NCI-H2196 (cell line): Measurements from ENCODE around the gene LRP3.
A peak's percentile ranks its signal among the peaks of the same experiment; 100 is the strongest.
"Not testable (repeated sequence)": the region's sequence is repeated elsewhere in the genome, so short reads cannot be mapped to it uniquely, and the experiment has no call there.

Source experiments
- DNase-seq: peaks from one replicate; lab custom pipeline; 2025; ENCODE audit not compliant: unreplicated experiment; lab: John Stamatoyannopoulos, UW

LRP3 gene, protein sequence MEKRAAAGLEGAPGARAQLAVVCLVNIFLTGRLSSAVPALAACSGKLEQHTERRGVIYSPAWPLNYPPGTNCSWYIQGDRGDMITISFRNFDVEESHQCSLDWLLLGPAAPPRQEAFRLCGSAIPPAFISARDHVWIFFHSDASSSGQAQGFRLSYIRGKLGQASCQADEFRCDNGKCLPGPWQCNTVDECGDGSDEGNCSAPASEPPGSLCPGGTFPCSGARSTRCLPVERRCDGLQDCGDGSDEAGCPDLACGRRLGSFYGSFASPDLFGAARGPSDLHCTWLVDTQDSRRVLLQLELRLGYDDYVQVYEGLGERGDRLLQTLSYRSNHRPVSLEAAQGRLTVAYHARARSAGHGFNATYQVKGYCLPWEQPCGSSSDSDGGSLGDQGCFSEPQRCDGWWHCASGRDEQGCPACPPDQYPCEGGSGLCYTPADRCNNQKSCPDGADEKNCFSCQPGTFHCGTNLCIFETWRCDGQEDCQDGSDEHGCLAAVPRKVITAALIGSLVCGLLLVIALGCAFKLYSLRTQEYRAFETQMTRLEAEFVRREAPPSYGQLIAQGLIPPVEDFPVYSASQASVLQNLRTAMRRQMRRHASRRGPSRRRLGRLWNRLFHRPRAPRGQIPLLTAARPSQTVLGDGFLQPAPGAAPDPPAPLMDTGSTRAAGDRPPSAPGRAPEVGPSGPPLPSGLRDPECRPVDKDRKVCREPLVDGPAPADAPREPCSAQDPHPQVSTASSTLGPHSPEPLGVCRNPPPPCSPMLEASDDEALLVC

DNA sequence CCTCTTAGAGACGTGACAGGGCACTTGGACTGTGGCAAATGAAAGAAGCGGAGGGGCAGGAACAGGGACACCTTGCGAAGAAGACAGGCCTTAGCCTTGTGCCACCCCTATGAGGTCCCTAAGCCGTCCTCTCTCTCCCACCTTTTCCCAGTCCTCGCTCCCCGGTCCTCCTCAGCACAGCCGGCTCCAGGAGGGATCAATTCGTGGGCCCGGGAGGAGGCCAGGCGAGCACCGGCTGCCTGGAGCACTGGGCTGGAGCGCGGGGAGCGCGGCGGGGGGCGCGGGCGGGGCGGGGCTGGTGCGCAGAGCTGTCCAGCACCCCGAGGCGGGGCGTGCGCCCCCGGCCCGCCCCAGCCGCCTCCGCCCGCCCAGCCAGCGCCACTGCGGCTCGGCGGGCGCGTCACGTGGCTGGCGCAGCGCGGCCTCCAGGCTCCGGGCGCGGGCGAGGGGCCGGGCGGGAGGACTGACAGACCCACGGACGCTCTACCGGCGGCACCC lies at the start of gene LRP3:
LRP3 (plus strand) TSS at position 466 of the 498 bp plus-strand sequence. CDS start 456 bp downstream, outside the sequence.
- peak; percentile 44 for DNase-seq

DNA sequence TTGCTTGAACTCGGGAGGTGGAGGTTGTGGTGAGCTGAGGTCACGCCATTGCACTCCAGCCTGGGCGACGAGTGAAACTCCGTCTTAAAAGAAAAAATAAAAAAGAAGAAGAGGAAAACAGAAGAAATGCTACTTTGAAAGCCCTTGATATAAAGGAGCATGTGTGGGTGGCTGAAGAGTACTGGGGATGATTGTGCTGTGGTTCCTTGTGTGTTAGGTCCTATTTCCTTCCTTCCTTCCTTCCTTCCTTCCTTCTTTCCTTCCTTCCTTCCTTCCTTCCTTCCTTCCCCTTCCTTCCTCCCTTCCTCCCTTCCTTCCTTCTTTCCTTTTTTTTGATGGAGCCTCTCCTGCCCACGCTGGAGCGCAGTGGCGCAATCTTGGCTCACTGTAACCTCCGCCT lies 47.9 kb upstream of the LRP3 start:
- DNase-seq = no peak

DNA sequence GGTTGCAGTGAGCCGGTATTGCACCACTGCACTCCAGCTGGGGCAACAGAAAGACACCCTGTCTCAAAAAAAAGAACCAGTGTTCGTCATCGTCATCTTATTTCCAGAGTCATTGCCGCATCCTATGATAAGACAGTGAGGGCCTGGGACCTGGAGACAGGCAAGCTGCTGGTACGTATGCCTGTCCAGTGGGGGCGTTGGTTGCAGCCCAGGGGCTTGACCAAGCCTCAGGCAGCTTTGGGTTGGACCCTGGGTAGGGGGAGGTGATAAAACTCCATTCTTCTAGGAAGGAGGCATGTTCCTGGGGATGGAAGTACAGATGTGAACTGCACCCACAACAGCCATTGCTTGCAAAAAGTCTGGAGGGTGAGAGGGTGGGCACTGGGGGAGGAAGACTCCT lies 46.6 kb upstream of the LRP3 start:
- no peak for DNase-seq

DNA sequence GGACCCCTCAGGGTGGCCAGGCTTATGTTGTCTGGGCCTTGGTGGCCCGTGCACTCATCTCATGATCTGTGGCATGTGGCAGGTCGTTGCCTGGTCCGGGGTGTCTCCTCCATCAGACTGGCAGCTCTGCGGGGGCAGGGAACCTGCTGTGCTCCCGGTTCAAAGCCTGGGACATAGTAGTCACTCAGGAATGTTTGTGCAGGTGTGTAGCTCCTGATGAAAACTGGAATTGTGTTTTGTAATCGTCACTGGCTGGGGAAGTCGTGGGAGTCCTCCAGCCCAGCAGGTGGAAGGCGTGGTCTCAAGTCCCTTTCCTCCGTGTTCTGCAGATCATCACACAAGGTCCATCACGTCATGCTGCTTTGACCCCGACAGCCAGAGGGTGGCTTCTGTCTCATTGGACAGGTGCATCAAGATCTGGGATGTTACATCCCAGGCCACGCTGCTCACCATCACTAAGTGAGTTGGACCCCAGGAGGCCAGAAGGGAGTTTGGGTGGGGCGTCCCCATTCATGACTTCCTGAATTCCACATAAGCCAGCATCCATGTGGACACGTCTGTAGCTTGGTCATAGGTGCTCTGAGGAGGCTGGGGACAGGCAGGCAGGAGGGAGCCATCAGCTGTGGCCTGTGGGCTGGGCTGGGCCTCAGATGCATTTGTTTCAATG lies 43.1 kb upstream of the LRP3 start:
- no peak for DNase-seq

DNA sequence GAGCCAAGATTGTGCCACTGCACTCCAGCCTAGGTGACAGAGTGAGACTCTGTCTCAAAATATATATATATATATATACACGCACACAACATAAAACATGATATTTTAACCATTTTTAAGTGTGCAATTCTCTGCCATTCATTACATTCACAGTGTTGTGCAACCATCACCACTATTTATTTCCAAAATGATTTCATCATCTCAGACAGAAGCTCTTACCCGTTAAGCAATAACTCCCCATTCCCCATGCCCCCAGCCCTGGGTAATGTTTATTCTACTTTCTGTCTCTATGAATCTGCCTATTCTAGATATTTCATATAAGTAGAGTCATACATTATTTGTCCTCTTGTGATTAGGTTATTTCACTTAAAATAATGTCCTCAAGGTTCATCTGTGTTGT lies 42.0 kb upstream of the LRP3 start:
- no peak for DNase-seq

DNA sequence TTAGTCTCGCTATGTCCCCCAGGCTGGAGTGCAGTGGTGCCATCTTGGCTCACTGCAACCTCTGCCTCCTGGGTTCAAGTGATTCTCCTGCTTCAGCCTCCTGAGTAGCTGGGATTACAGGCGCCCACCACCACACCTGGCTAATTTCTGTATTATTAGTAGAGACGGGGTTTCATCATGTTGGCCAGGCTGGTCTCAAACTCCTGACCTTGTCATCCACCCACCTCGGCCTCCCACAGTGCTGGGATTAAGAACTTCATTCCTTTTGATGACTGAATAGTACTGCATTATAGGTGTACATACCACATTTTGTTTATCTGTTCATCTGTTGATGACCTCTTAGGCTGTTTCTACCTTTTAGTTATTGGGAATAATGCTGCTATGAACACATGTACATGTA lies 41.5 kb upstream of the LRP3 start:
- DNase-seq = not testable (repeated sequence)

DNA sequence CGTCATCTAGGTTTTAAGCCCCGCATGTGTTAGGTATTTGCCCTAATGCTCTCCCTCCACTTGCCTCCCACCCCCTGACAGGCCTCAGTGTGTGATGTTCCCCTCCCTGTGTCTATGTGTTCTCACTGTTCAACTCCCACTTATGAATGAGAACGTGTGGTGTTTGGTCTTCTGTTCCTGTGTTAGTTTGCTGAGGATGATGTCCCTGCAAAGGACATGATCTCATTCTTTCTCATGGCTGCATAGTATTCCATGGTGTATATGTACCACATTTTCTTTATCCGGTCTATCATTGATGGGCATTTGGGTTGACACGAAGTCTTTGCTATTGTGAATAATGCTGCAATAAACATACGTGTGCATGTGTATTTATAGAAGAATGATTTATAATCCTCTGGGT lies 39.8 kb upstream of the LRP3 start:
- DNase-seq = not testable (repeated sequence)

DNA sequence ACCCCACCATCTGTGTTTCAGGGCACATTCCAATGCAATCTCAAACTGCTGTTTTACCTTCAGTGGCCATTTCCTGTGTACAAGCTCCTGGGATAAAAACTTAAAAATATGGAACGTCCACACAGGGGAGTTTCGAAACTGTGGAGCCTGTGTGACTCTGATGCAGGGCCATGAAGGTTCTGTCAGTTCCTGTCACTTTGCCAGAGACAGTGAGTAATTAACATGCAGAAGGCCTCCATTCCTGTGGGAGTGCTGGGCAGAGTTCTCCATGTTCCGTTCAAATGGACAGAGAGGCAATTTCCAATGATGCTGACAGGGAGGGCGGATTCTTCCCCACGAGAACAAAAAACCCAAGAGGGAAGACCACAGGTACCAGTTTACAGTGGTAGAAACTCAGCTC lies 37.8 kb upstream of the LRP3 start:
- no peak for DNase-seq

DNA sequence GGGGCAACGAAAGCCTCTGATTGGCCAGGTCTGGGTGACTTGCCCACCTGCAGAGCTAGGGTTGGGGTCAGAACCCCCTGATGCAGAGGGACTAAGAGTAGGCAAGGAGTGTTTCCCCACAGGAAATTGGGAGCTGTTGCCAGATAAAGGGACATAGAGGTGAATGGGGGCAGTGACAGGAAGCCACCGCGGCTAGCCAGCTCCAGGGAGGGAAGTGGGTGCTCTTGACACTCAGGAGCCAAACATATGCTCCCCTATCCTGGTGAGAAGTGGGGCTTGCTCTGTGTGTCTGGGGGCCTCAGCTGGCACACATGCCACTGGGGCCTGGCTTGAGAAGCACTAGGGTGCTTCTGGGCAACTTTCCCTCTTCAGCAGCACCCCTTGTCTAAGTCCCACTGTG lies 36.2 kb upstream of the LRP3 start:
- DNase-seq = no peak

DNA sequence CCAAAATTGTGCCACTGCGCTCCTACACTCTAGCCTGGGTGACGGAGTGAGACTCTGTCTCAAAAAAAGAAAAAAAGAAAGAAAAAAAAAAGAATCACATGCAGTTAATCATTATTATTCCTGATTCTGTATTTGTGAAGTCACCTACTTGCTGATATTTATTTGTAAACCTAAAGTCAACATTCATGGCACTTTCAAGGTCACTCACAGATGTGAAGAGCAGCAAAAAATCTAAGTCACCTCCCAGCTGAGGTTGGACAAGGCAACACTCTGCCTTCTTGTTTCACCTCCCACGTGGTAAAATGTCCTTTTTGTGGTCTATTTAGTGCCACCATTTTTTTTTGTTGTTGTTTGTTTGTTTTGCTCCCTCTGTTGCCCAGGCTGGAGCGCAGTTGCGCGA lies 35.8 kb upstream of the LRP3 start:
- no peak for DNase-seq

DNA sequence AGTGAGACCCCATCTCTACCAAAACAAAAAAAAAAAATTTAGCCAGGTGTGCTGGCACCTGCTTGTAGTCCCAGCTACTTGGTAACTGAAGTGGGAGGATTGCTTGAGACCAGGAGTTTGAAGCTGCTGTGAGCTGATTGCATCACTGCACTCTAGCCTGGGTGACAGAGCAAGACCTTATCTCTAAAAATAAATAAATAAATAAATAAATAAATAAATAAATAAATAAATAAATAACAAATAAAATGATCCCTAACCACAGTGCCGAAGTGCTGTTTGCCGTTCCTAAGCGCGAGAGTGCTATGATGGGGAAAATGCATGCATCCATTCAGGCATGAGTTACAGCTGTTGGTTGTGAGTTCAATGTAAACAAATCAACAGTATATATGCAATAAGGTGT lies 35.0 kb upstream of the LRP3 start:
- no peak for DNase-seq

DNA sequence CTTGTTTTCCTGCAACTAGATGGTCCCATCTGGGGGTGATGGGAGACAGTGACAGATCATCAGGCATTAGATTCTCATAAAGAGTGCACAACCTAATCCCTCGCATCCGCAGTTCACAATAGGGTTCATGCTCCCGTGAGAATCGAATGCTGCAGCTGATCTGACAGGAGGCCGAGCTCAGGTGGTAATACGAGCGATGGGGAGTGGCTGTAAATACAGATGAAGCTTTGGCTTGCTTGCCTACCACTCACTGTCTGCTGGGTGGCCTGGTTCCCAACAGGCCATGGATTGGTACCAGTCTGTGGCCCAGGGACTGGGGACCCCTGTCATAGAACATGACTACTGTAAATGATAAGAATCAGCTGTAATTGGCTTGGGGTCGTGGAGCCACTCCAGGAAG lies 34.2 kb upstream of the LRP3 start:
- no peak for DNase-seq

DNA sequence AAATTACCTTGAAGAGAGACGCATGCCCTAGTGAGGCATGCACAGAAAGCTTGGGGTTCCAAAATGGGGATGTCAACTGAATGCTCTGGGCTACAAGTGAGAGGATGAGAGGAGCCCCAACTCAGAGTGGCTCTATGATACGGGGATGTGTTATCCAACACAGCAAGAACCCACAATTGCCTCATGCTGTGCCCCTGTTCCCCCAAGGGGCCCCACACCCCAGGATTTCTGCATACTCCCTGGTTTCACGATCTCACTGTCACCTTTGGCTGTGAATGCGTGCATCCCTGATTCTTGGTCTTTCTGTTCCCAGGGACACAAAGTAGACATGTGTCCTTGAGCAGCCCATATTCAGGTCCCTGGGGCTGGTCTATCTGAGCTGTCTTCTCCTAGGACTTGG lies 32.9 kb upstream of the LRP3 start:
- DNase-seq = no peak

DNA sequence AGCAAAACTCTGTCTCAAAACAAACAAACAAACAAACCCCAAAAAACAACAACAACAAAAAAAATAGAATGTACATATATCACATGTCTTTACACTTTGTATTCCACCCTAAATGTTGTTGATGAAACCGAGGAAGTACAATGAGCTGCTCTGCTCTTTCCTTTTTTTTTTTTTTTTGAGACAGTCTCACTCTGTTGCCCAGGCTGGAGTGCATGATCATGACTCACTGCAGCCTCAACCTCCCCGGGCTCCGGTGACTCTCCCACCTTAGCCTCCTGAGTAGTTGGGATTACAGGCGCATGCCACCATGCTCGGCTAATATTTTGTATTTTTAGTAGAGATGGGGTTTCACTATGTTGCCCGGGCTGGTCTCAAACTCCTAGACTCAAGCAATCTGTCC lies 30.6 kb upstream of the LRP3 start:
- no peak for DNase-seq

DNA sequence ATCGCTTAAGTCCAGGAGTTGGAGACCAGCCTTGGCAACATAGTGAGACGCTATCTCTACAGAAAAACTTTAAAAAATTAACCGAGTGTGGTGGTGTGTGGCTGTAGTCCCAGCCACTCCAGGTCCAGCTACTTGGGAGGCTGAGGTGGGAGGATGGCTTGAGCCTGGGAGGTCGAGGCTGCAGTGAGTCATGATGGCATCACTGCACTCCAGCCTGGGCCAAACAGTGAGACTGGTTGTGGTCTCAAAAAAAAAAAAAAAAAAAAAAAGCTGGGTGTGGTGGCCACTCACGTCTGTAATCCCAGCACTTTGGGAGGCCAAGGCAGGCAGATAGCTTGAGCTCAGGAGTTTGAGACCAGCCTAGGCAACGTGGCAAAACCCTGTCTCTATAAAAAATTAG lies 28.1 kb upstream of the LRP3 start:
- not testable (repeated sequence) for DNase-seq

DNA sequence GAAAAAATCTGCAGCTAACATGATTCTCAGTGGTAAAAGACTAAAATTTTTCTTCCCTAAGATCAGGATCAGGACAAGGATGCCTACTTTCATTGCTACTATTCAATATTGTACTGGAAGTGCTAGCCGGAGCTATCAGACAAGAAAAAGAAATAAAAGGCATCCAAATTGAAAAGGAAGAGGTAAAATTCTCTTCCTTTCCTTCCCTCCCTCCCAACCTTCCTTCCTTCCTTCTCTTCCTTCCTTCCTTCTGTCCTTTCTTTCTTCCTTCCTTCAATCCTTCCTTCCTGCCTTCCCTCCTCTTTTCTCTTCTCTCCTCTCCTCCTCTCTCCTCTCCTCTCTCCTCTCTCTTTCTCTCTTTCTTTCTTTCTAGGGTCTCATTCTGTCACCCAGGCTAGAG lies 26.7 kb upstream of the LRP3 start:
- no peak for DNase-seq

DNA sequence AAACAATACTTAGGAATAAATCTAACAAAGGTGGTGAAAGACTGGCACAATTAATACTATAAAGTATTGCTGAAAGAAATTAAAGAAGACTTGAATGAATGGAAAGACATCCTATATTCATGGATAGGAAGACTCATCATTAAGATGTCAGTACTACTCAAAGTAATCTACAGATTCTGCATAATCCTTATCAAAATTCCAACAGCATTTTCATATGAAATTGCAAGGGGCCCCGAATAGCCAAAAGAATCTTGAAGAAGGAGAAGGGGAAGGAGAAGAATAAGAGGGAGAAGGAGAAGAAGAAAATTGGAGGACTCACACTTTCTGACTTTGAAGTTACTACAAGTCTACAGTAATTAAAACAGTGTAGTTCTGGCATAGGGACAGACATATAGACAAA lies 25.6 kb upstream of the LRP3 start:
- no peak for DNase-seq

DNA sequence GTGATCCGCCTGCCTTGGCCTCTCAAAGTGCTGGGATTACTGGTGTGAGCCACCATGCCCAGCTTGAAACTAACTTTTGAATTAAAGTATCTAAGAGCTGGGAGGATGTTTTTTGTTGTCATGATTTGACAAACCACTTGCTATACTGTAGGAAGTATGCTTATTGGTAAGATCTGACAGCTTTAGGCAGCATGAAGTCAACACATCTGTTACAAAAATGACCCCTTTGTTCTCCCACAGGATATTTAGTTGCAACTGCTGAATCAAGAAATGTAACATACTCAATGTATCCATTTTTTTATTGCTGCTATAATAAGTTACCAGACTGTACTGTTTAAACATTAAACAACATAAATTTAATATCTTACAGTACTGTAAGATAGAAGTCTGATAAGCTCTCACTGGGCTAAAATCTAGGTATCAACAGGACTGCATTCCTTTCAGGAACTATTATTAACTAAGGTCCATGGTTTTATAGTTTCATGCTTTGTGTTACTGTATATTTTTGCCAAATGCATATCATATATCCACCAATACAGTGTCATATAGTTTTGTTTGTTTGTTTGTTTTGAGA lies 22.8 kb upstream of the LRP3 start:
- DNase-seq = no peak

DNA sequence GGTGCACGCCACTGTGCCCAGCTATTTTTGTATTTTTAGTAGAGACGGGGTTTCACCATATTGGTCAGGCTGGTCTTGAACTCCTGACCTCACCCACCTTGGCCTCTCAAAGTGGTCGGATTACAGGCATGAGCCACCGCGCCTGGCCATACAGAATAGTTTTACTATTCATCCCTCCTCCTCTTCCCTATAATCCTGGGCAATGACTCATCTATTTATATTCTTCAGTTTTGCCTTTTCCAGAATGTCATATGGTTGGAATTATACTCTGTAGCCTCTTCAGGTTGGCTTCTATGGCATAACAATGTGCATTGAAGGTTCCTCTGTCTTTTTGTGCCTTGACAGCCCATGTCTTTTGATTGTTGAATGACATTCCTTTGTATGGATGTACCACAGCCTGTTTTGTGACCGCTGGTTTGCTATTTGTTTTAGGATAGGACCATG lies 22.2 kb upstream of the LRP3 start:
- no peak for DNase-seq

DNA sequence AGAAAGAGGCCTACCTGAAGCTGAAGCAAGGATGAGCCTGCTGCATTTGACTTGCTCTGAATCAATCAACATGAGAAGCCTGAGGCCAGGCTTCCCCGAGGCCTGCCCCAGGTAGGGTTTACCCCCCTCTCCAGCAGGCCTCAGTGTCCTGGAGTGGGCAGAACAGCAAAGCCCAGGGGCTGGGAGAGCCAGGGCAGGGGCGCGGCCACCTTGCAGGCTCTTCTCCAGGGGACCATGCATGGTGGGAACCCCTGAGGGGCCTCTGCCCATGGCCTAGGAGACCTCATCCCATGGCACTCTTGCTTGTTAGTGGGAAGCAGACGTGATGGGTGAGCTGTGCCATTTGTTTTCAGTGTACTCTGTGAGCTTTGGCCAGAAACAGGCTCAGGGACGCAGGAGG lies 19.9 kb upstream of the LRP3 start:
- no peak for DNase-seq

DNA sequence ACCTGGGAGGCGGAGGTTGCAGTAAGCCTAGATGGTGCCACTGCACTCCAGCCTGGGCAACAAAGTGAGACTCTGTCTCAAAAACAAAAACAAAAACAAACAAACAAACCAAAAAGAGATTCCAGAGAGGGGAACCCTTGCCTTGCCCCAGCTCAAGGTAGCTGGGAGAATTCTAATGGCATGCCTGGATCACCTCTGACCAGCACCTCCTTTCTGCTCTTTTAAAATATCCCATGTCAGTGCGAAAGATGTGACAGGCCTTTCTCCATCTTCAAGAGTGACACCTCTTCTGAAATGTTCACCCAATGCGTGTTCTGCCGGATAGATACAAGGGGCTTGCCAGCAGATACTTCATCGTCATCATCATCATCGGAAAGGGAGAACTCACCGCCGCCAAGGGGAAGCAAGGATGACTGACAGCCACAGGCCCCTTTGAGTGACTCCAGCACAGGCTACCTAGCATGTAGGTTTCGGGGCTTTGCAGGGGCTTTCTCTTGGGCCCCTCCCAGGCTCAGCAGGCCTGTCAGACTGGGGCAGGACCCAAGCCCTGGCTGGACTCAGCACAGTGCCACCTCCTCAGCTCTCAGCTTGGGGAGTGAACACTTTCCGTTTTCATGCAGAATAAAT lies 18.9 kb upstream of the LRP3 start:
- no peak for DNase-seq
